ENCODE data around the gene DNAJC22.

DNAJC22 gene

DNA sequence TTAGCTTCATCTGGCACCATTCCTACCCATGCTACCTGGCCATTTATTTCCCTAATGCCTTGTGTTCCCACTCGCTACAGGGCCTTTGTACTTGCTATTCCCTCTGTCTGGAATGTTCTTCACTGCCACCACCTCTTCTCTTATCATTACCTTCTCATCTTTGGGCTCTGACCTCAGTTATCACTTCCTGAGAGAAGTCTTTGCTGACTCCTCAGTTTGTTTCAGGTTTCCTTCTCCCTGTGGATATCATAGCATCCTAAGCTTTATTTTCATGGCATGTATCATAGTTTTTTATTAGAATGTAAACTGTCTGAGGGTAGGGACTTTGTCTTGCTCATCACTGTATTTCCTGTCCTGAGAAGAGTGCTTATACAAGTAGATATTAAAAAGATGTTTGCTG is 50.3 kb downstream of the DNAJC22 start:
- TF ChIP-seq, protein P1, sequence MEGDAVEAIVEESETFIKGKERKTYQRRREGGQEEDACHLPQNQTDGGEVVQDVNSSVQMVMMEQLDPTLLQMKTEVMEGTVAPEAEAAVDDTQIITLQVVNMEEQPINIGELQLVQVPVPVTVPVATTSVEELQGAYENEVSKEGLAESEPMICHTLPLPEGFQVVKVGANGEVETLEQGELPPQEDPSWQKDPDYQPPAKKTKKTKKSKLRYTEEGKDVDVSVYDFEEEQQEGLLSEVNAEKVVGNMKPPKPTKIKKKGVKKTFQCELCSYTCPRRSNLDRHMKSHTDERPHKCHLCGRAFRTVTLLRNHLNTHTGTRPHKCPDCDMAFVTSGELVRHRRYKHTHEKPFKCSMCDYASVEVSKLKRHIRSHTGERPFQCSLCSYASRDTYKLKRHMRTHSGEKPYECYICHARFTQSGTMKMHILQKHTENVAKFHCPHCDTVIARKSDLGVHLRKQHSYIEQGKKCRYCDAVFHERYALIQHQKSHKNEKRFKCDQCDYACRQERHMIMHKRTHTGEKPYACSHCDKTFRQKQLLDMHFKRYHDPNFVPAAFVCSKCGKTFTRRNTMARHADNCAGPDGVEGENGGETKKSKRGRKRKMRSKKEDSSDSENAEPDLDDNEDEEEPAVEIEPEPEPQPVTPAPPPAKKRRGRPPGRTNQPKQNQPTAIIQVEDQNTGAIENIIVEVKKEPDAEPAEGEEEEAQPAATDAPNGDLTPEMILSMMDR (IDR thresholded peaks at IDR 0.05; ENCODE audit: low read depth, low read length), result no peak
- DNase-seq (ENCODE audit: extremely low read depth, low read depth), result no peak

DNA sequence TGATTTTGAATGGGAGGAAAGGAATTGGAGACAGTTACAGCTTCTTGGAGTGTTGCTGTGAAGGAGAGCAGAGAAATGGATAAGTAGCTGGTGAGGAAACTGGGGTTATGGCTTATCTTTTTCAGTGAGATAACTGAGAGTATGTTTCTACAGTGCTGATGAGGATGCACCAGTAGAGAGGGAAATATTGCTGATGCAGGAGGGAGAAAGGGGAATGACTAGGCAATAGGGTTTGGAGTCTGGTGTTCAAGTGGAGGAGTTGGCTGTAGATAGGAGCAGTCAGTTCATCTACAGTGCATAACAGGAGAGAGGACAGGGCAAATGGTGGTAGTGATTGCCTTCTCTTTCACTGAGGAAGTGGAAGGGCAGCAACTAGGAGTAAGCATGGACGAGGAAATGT is 53.6 kb downstream of the DNAJC22 start:
- no peak for DNase-seq (ENCODE audit: extremely low read depth, low read depth)

More for the DNA sequence above, 53.6 kb downstream of the DNAJC22 start:
- TF ChIP-seq, protein P1 (IDR thresholded peaks at IDR 0.05; ENCODE audit: low read depth, low read length), result no peak

Measured in AG09319 (cell line).